ENCODE results near the gene UBE2L6. TPM values are rescaled to one million over a fixed set of nuclear protein-coding genes. Genes with fewer than 3 reads are reported as not detected.

Gene UBE2L6
- polyA plus RNA-seq, 1 donor from 2014 or later, result 88.0 TPM

- H3K36me3 ChIP-seq (ENCODE audit: insufficient read depth, low read length), result no peaks in the 10 kb centered on the region
- no peaks in the 10 kb centered on the region for H3K79me2 ChIP-seq (replicated peaks; ENCODE audit: insufficient read depth, low read length)
- no peak overlapping the region for H3K27ac ChIP-seq (ENCODE audit: low read length)
- no peaks in the 10 kb centered on the region for H3F3A ChIP-seq (ENCODE audit: insufficient read depth, low read length, poor library complexity, severe bottlenecking)
- no peak overlapping the region for H3K4me3 ChIP-seq (ENCODE audit: low read length)
- H3K27me3 ChIP-seq (ENCODE audit: insufficient read depth, low read depth, low read length), result no peaks in the 10 kb centered on the region
- H3K9me2 ChIP-seq (ENCODE audit: insufficient read depth, low read length), result no peaks in the 10 kb centered on the region
- H3K9ac ChIP-seq (ENCODE audit: low read length), result no peak overlapping the region
- no peak overlapping the region for H2AFZ ChIP-seq (ENCODE audit: low read depth, low read length)
- TF ChIP-seq MXI1 (conservative IDR thresholded peaks at IDR 0.05; ENCODE audit: poor library complexity, severe bottlenecking) (no peak), EP300 (conservative IDR thresholded peaks at IDR 0.05; ENCODE audit: poor library complexity, severe bottlenecking) (no peak), POLR2AphosphoS5 (IDR thresholded peaks at IDR 0.05) (no peak), RAD21 (conservative IDR thresholded peaks at IDR 0.05) (no peak), TAF1 (IDR thresholded peaks at IDR 0.05; ENCODE audit: low read depth) (no peak), EZH2 (IDR thresholded peaks at IDR 0.05; ENCODE audit: borderline replicate concordance, insufficient read depth, low read length, poor library complexity, severe bottlenecking) (no peak), SMC3 (conservative IDR thresholded peaks at IDR 0.05; ENCODE audit: poor library complexity) (no peak)
- TF ChIP-seq, protein P1, sequence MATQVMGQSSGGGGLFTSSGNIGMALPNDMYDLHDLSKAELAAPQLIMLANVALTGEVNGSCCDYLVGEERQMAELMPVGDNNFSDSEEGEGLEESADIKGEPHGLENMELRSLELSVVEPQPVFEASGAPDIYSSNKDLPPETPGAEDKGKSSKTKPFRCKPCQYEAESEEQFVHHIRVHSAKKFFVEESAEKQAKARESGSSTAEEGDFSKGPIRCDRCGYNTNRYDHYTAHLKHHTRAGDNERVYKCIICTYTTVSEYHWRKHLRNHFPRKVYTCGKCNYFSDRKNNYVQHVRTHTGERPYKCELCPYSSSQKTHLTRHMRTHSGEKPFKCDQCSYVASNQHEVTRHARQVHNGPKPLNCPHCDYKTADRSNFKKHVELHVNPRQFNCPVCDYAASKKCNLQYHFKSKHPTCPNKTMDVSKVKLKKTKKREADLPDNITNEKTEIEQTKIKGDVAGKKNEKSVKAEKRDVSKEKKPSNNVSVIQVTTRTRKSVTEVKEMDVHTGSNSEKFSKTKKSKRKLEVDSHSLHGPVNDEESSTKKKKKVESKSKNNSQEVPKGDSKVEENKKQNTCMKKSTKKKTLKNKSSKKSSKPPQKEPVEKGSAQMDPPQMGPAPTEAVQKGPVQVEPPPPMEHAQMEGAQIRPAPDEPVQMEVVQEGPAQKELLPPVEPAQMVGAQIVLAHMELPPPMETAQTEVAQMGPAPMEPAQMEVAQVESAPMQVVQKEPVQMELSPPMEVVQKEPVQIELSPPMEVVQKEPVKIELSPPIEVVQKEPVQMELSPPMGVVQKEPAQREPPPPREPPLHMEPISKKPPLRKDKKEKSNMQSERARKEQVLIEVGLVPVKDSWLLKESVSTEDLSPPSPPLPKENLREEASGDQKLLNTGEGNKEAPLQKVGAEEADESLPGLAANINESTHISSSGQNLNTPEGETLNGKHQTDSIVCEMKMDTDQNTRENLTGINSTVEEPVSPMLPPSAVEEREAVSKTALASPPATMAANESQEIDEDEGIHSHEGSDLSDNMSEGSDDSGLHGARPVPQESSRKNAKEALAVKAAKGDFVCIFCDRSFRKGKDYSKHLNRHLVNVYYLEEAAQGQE (IDR thresholded peaks at IDR 0.05; ENCODE audit: borderline replicate concordance), result no peak
- TF ChIP-seq, protein P2, sequence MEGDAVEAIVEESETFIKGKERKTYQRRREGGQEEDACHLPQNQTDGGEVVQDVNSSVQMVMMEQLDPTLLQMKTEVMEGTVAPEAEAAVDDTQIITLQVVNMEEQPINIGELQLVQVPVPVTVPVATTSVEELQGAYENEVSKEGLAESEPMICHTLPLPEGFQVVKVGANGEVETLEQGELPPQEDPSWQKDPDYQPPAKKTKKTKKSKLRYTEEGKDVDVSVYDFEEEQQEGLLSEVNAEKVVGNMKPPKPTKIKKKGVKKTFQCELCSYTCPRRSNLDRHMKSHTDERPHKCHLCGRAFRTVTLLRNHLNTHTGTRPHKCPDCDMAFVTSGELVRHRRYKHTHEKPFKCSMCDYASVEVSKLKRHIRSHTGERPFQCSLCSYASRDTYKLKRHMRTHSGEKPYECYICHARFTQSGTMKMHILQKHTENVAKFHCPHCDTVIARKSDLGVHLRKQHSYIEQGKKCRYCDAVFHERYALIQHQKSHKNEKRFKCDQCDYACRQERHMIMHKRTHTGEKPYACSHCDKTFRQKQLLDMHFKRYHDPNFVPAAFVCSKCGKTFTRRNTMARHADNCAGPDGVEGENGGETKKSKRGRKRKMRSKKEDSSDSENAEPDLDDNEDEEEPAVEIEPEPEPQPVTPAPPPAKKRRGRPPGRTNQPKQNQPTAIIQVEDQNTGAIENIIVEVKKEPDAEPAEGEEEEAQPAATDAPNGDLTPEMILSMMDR (IDR thresholded peaks at IDR 0.05; ENCODE audit: poor library complexity, severe bottlenecking), result no peak
- no peak overlapping the region for H3K4me2 ChIP-seq (ENCODE audit: low read length)
- H3K9me3 ChIP-seq (ENCODE audit: low read length), result no peaks in the 10 kb centered on the region
- H4K20me1 ChIP-seq (ENCODE audit: insufficient read depth), result no peaks in the 10 kb centered on the region
Measured at GRCh38 chr11:57598831-57599155, 31.3 kb upstream of the UBE2L6 start.

- Histone ChIP-seq H3K36me3 (ENCODE audit: insufficient read depth, low read length) (no peaks in the 10 kb centered on the region), H3K79me2 (replicated peaks; ENCODE audit: insufficient read depth, low read length) (no peaks in the 10 kb centered on the region), H3K9me3 (ENCODE audit: low read length) (no peaks in the 10 kb centered on the region), H3K4me2 (ENCODE audit: low read length) (no peak overlapping the region), H4K20me1 (ENCODE audit: insufficient read depth) (no peaks in the 10 kb centered on the region), H3K9ac (ENCODE audit: low read length) (no peak overlapping the region), H3K4me3 (ENCODE audit: low read length) (peak overlapping the region; percentile 42), H3K27ac (ENCODE audit: low read length) (no peak overlapping the region), H3F3A (ENCODE audit: insufficient read depth, low read length, poor library complexity, severe bottlenecking) (no peaks in the 10 kb centered on the region), H3K27me3 (ENCODE audit: insufficient read depth, low read depth, low read length) (no peaks in the 10 kb centered on the region), H3K9me2 (ENCODE audit: insufficient read depth, low read length) (no peaks in the 10 kb centered on the region), H2AFZ (ENCODE audit: low read depth, low read length) (no peak overlapping the region)
- TF ChIP-seq RAD21 (conservative IDR thresholded peaks at IDR 0.05), result no peak
- TF ChIP-seq POLR2AphosphoS5 (IDR thresholded peaks at IDR 0.05), result no peak
- TF ChIP-seq, protein P1 (IDR thresholded peaks at IDR 0.05; ENCODE audit: borderline replicate concordance), result no peak
- TF ChIP-seq MXI1 (conservative IDR thresholded peaks at IDR 0.05; ENCODE audit: poor library complexity, severe bottlenecking), result no peak
- TF ChIP-seq EZH2 (IDR thresholded peaks at IDR 0.05; ENCODE audit: borderline replicate concordance, insufficient read depth, low read length, poor library complexity, severe bottlenecking), result no peak
- TF ChIP-seq TAF1 (IDR thresholded peaks at IDR 0.05; ENCODE audit: low read depth), result no peak
- no peak for TF ChIP-seq EP300 (conservative IDR thresholded peaks at IDR 0.05; ENCODE audit: poor library complexity, severe bottlenecking)
- TF ChIP-seq SMC3 (conservative IDR thresholded peaks at IDR 0.05; ENCODE audit: poor library complexity), result no peak
- TF ChIP-seq, protein P2 (IDR thresholded peaks at IDR 0.05; ENCODE audit: poor library complexity, severe bottlenecking), result no peak
Measured at GRCh38 chr11:57597916-57598830, 30.7 kb upstream of the UBE2L6 start.

All from neural cell (in vitro differentiated cells).